GM18907 (cell line): ENCODE data around the gene ZNRF3.
"Not testable (repeated sequence)": the region's sequence is repeated elsewhere in the genome, so short reads cannot be mapped to it uniquely, and the experiment has no call there.

Experiments used
- ATAC-seq: cut with Tn5 transposase; IDR thresholded peaks from one replicate; pipeline ENCODE4 v1.9.1; 2021; ENCODE audit warnings: mild to moderate bottlenecking, moderate library complexity; ENCODE audit not compliant: unreplicated experiment

Gene ZNRF3

GRCh38 chr22:29003552-29003951 is 120.2 kb downstream of the ZNRF3 start:
- ATAC-seq = no peak

GRCh38 chr22:29003975-29004646 is 120.7 kb downstream of the ZNRF3 start:
- no peak for ATAC-seq

DNA sequence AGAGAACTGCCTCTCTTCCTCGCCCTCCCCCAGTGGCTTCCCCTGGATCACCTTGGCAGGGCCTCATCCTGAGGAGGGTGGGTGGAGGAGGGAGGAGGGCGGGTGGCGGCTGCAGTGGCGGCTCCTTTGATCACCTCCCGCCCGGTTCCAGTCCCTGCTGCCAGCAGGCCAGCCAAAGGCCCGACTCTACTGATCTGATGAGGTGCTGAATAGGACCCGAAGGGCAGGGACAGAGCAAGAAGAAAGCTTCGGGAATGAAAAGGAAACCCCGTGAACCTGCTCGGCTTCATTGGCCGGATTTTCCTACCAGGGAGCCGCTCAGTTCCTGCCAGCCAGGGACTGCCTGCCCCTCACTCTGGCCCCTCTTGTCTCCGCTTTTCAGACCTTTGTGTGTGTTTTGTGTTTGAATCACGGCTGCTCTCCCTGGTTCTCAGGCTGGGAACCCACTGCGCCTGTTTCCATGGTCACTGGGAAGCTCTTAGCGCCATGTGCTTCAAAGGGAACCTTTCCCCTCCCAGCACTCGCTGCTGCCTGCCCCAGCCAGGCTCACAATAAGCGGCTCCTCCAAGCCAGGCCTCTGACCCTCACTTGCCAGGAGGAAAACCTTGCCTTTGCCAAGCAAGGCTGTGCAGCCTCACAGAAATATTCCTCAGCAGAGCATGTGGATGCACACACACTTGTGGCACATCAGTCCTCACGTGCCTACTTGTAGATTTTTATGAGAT is 121.4 kb downstream of the ZNRF3 start:
- ATAC-seq = no peak

- ATAC-seq = not testable (repeated sequence)
Measured at GRCh38 chr22:29005754-29006153, 122.4 kb downstream of the ZNRF3 start.

DNA sequence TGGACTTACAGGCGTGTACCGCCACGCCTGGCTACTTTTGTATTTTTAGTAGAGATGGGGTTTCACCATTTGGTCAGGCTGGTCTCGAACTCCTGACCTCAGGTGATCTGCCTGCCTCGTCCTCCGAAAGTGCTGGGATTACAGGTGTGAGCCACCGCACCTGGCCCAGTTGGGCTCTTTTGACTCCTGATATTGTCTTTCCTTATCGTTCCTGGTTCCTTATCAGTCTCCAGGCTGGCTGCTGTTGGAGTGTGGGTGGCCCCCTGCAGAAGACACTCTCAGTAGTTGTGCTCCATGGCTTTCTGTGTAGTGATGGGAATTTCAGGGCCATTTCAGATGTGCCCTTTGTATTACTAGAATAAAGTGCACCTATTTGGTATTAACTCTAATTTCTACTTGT is 123.0 kb downstream of the ZNRF3 start:
- ATAC-seq = no peak

DNA sequence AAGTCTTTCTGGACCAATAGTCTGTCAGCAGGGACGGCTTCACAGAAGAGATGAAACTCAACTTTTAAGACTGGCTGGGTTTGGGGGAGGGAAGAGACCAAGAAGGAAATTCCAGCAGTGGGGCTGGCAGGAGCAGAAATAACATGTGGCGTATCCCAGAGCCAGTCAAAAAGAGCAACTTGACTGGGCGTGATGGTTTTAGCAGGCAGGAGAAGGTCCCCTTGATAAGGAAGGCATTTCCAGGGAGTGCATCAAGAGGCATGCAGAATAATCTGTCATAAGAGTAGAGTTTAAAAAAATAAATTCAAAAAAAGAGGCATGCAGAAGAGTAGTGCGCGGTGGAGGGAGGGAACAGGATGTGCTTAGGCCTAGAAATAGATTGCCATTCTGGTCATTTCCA is 125.8 kb downstream of the ZNRF3 start:
- ATAC-seq = no peak

DNA sequence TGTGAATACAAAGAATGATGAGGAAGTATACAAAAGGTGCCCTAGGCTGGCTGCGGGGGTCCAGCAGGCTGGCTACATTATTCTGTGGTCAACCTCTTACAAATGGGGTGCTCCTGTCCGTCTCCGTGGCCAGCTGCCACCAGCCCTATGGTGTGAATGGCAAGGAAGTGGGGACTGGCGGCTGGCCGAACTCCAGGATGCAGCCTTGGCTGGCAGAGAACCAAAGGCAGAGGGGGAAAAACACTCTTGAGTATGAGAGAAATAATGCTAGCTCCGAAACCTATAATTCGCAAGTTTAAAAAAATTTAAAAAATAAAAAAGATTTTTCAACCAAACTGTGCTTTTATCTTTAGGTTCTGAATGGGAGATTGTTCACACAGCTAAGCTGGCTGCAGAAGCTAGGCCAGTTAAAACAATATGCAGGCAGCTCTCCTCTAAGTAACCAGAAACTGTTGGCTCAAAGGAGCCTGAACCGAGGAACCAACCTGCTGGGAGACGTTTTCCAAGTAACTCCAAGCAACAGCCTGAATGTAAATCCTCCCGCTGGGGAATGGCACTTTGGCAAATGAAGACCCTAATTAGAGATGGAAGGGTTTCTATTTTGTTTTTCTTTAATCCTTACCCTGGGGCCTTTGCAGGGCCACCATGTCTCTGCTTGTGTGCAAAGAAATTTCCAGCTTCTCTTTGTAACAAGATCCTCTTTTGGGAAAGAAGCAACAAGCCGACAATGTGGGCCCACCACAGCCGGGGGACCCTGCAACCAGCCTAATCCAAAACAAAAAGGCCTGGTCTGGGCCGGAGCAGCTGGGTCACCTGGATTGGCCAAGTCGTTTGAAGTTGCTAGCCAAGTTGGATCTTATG is 128.1 kb downstream of the ZNRF3 start:
- ATAC-seq = no peak

- no peak for ATAC-seq
Measured at GRCh38 chr22:29012101-29012433, 128.7 kb downstream of the ZNRF3 start.

GRCh38 chr22:29012952-29013351 is 129.6 kb downstream of the ZNRF3 start:
- no peak for ATAC-seq

GRCh38 chr22:29014293-29014692 is 130.9 kb downstream of the ZNRF3 start:
- no peak for ATAC-seq

- ATAC-seq = no peak
Measured at GRCh38 chr22:29014773-29015172, 131.4 kb downstream of the ZNRF3 start.

DNA sequence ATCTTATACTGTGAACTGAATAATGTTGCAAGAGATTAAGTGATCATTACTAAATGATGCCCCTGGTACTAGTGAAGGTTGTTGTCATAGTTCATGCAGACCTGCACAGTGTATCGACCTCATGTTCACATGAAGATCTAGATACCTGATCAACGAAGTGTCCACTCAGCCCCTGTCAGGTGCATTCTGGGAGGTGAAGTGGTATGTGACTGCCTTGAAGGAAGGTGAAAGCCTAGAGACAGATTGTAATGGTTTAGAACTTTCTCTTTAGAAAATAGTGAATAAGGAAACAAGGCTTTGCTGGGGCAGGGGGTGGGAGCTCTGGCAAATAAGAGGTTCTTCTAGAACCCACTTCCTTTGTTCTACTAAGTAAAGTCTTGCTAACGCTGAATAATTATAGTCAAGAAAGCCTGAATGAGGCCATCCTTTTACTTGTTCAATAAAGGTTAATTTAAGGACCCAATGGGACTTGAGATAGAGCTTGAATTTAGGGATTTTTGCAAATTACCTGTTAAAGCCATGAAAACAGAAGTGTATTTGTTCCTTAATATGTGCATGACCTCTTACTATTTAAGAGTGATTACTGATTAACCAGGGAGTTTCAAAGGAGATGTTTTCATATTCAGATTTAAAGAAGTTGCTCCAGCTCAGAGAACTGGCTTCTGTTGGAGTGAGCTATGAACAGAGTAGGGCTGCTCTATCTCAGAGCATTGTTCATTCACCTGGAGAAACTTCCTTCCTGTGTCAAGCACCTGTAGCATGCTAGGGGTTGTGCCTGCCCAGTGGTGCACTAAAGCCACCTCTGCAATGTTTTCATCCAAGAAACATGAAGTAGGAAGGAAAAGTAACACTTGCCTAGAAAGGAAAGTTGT is 132.9 kb downstream of the ZNRF3 start:
- no peak for ATAC-seq

GRCh38 chr22:29018293-29019189 is 135.2 kb downstream of the ZNRF3 start:
- no peak for ATAC-seq

- no peak for ATAC-seq
Measured at GRCh38 chr22:29022101-29022817, 138.9 kb downstream of the ZNRF3 start.

- no peak for ATAC-seq
Measured at GRCh38 chr22:29023172-29023796, 139.9 kb downstream of the ZNRF3 start.

GRCh38 chr22:29026579-29026978 is 143.2 kb downstream of the ZNRF3 start:
- no peak for ATAC-seq

DNA sequence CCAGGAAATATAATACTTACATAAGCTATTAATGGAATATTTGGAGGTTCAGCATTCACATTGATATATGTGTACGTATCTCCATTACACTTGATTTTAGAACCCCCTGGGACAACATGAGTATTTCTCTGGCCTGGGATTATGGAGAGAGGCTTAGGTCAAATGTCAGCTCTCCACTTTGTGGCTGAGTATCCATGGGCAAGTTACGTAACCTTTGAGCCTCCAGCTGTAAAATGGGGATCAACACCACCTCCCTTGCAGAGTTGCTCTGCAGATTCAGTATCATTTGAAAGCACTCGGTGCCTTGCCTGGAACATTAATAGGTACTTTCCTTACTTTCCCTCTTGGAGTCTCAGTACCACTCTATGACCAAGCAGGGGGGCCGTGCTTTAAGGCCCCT is 145.1 kb downstream of the ZNRF3 start:
- no peak for ATAC-seq

DNA sequence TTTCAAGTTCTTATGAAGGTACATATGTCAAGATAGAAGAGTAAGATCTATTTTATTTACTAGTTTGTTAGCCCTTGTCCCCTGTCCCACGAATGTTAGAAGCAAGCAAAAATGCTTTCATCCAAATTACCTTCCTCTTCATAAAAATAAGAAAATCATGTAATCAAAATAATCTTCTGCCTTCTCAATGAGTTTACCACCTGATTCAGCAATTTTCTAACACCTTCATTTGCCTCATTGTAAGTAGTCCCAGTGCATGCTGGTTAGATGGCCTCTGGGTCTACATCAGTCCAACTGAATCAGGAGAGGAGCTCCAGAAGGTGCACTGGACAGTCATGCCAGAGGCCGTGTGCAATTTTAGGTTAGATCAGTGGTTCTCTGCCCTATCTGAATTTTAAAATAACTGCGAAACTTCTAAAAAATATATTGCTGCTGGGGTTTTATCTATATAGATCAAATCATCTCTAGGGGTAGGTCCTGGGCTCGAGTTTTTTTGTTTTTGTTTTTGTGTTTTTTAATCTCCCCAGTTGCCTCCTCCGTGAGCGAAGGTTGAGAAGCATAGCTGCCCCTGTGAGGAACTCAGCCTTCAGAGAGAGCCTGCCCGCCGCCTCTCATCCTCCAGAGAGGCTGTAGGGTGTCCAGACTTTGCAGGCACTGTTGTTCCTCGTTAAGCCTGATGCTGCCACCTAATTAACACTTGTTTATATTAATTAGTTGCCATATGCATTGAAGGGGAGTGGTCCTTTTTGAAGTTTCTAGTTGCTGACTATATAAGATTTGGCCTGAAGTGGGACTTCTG is 146.0 kb downstream of the ZNRF3 start:
- ATAC-seq = no peak
